ENCODE results near the gene CNTN6.

GRCh38 chr3:1446531-1446930 is 353.7 kb downstream of the CNTN6 start:
- TF ChIP-seq CTCF (IDR thresholded peaks at IDR 0.05) (no peak), REST (IDR thresholded peaks at IDR 0.05; ENCODE audit: insufficient read depth in 1 of 2, low read depth in 2 of 2, low read length in 1 of 2) (no peak), SIN3A (IDR thresholded peaks at IDR 0.05; ENCODE audit: borderline replicate concordance, insufficient read depth, low read depth, low read length) (no peak), POLR2AphosphoS5 (IDR thresholded peaks at IDR 0.05; ENCODE audit: low read depth, low read length) (no peak), TCF7L2 (IDR thresholded peaks at IDR 0.05; ENCODE audit: low read depth, low read length) (no peak)

Measured in Panc1 (cell line).